ENCODE measurements around the gene KIAA1671.
"Not testable (repeated sequence)": the region's sequence is repeated elsewhere in the genome, so short reads cannot be mapped to it uniquely, and the experiment has no call there.

Gene KIAA1671

DNA sequence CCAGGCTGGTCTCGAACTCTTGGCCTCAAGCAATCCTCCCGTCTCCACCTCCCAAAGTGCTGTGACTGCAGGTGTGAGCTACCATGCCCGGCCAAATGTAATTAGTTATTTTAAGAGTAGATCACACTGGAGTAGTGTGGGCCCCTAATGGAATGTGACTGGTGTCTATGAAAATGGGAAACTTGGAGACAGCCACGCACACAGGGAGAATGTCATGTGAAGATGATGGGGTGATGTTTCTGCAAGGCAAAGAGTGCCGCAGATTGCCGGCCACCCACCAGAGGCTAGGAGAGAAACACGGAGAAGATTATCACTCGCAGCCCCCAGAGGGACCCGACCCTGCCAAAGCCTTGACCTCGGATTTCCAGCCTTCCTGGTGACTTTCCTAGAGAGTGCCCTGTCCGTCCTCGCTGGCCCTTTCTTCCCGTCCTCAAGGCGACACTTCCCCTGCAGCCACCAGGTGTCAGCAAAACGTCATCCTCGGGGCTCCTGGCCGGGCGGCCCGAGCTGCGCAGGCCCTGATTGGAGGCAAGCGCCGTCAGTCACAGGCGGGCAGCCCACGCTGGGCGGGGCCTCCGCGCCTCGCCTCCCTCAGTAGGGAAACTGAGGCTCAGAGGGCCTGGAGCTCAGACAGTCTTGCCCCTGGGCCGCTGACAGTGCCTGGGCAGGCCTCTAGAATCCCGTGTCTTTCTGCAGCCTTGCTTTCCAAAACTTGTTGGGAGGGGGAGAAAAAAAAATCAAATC is 283.2 kb downstream of the KIAA1671 start:
- ATAC-seq (peak; percentile 81), DNase-seq (peak; percentile 83)

DNA sequence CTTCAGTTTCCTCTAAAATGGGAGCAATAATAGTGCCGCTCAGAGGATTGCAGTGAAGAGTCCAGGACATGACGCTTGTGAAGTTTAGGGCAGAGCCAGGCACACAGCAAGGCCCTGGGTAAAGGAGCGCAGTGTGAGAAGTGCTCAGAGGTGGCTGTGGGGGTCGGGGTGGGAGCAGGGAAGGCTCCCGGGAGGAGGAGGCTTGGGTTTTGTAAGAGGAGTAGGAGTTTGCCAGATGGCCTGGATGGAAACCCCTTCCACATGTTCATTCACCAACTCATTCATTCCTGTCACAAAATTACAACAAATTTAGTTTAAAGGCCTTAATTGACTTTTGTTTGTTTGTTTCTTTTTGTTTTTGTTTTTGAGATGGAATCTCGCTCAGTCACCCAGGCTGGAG is 283.9 kb downstream of the KIAA1671 start:
- no peak for DNase-seq
- no peak for ATAC-seq

DNA sequence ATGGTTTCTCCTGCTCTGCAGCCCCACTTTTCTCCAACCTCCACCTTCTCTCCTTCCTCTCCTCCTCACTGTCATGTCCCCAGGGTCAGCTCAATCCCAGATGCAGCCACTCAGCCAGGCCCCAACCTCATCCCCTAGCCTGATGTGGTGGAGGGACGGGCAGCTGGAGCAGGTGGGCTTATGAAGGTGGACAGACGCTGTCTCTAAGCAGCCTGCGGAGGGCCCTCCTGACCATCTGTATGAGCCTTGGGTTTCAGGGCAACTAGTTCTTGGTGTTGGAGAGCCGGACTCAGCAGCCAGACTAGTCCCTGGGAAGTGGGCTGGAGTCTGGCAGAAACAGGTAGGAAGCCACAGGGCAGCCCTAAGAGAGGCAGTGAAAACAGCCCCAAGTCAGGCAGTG is 285.0 kb downstream of the KIAA1671 start:
- no peak for ATAC-seq
- DNase-seq, result no peak

DNA sequence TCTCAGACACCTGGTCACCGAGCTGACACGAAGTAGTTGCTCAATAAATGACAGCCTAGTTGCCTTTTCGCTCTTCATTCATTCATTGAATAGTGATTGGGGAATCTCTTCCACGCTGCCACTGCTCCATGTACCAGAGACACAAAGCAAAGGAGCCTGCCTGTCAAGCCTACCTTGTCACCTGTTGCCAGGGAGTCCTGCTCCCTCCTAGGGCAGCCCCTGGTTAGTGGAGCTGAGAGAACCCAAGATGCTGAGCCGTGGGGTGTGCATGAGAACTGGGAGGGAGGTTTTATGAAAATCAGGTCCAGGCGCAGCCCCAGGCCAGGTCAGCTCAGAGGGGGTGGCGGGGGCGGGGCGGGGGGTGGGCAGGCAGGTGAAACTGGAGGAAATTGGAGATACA is 285.5 kb downstream of the KIAA1671 start:
- DNase-seq, ATAC-seq: not testable (repeated sequence)

Data from stimulated activated naive CD8-positive, alpha-beta T cell treated with anti-CD3 and anti-CD28 coated beads, Interleukin-15, Interleukin-2, amounts not matched to agents 100 U/mL and 50 U/mL, for 24 hours (primary cell).